Loucy (cell line): ENCODE measurements around the gene DUSP3.

Experiments used
- H2AFZ ChIP-seq: fragments of 200-600 bp; sonication (generic); 2 replicates; pipeline ENCODE4 v1.6.0; 2016; ENCODE audit warnings: antibody characterized with exemption, mild to moderate bottlenecking, low read length, moderate library complexity
- H3F3A ChIP-seq: fragments of 200-600 bp; 2 replicates; pipeline ENCODE4 v1.6.0; 2016; ENCODE audit warnings: antibody characterized with exemption, low read depth, mild to moderate bottlenecking
- H3K27me3 ChIP-seq: fragments of 200-600 bp; sonication (generic); 2 replicates; pipeline ENCODE4 v1.6.1; 2014; ENCODE audit warnings: low read length, mild to moderate bottlenecking; ENCODE audit not compliant: insufficient read depth, poor library complexity, severe bottlenecking
- H3K36me3 ChIP-seq: fragments of 200-600 bp; sonication (generic); 2 replicates; pipeline ENCODE4 v1.6.1; 2016; ENCODE audit warnings: low read length; ENCODE audit not compliant: insufficient read depth
- H3K4me1 ChIP-seq: fragments of 200-600 bp; sonication (generic); 2 replicates; pipeline ENCODE4 v1.5.1; 2014; ENCODE audit warnings: low read length, mild to moderate bottlenecking; ENCODE audit not compliant: insufficient read depth, poor library complexity, severe bottlenecking
- H3K4me2 ChIP-seq: fragments of 200-600 bp; sonication (generic); 2 replicates; pipeline ENCODE4 v1.6.0; 2014; ENCODE audit warnings: antibody characterized with exemption, low read length, low read depth, mild to moderate bottlenecking; ENCODE audit not compliant: poor library complexity, severe bottlenecking
- H3K4me3 ChIP-seq: fragments of 200-600 bp; sonication (generic); 2 replicates; pipeline ENCODE4 v1.5.1; 2014; ENCODE audit warnings: low read length, mild to moderate bottlenecking, mixed read lengths; ENCODE audit not compliant: poor library complexity, severe bottlenecking
- H3K79me2 ChIP-seq: fragments of 200-600 bp; sonication (generic); 2 replicates; pipeline ENCODE4 v1.6.1; 2014; ENCODE audit warnings: low read length; ENCODE audit not compliant: insufficient read depth
- H3K9ac ChIP-seq: fragments of 200-600 bp; sonication (generic); 2 replicates; pipeline ENCODE4 v1.6.0; 2014; ENCODE audit warnings: mild to moderate bottlenecking, low read depth, low read length, moderate library complexity; ENCODE audit not compliant: poor library complexity, severe bottlenecking
- H3K9me2 ChIP-seq: fragments of 200-600 bp; sonication (generic); replicated peaks from 2 replicates; pipeline ENCODE4 v1.6.1; 2016; ENCODE audit warnings: low read depth, low read length, mixed read lengths
- H3K9me3 ChIP-seq: fragments of 200-600 bp; sonication (generic); 2 replicates; pipeline ENCODE4 v1.6.1; 2014; ENCODE audit warnings: mild to moderate bottlenecking, antibody characterized with exemption, low read length, low read depth; ENCODE audit not compliant: insufficient read depth
- H4K20me1 ChIP-seq: fragments of 200-600 bp; sonication (generic); 2 replicates; pipeline ENCODE4 v1.6.0; 2014; ENCODE audit warnings: antibody characterized with exemption, low read length, mild to moderate bottlenecking; ENCODE audit not compliant: insufficient read depth, poor library complexity, severe bottlenecking
- EZH2phosphoT487 ChIP-seq: fragments of 200-600 bp; IDR thresholded peaks from 2 replicates; pipeline ENCODE4 v1.6.1; 2018; ENCODE audit warnings: antibody characterized with exemption, mild to moderate bottlenecking, moderate library complexity, borderline replicate concordance
- TF ChIP-seq, protein P1 (sequence below): fragments of 200-600 bp; sonication (generic); conservative IDR thresholded peaks from 2 replicates; pipeline ENCODE4 v1.5.1; 2014; ENCODE audit warnings: mild to moderate bottlenecking, antibody characterized with exemption, low read length

Gene DUSP3

DNA sequence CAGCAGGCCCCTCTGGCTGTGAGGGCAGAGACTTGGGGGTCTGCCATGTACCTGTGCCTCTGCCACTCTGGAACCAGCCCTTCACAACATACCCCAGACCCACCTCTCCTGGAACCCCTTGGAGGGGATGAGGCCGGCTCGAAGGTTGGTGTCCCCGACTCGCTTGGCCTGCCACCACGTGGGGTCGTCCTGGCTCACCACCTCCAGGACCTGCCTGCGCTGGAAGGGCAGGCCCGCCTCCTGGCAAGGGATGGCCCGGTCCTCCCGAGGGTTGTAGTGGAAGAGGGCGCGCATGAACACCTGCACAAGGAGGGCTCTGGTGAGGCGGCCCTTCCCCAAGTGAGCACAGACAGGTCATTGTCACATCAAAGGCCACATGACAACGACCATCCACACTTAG lies 42.0 kb upstream of the DUSP3 start:
- Histone ChIP-seq H3K4me2 (no peak overlapping the region), H3K79me2 (no peaks in the 10 kb centered on the region), H3F3A (no peaks in the 10 kb centered on the region), H3K36me3 (no peaks in the 10 kb centered on the region), H2AFZ (no peak overlapping the region), H3K4me3 (no peak overlapping the region), H3K9me3 (no peaks in the 10 kb centered on the region), H3K27me3 (no peaks in the 10 kb centered on the region), H3K9ac (no peak overlapping the region), H3K4me1 (no peaks in the 10 kb centered on the region), H4K20me1 (no peaks in the 10 kb centered on the region), H3K9me2 (no peaks in the 10 kb centered on the region)
- TF ChIP-seq, protein P1, sequence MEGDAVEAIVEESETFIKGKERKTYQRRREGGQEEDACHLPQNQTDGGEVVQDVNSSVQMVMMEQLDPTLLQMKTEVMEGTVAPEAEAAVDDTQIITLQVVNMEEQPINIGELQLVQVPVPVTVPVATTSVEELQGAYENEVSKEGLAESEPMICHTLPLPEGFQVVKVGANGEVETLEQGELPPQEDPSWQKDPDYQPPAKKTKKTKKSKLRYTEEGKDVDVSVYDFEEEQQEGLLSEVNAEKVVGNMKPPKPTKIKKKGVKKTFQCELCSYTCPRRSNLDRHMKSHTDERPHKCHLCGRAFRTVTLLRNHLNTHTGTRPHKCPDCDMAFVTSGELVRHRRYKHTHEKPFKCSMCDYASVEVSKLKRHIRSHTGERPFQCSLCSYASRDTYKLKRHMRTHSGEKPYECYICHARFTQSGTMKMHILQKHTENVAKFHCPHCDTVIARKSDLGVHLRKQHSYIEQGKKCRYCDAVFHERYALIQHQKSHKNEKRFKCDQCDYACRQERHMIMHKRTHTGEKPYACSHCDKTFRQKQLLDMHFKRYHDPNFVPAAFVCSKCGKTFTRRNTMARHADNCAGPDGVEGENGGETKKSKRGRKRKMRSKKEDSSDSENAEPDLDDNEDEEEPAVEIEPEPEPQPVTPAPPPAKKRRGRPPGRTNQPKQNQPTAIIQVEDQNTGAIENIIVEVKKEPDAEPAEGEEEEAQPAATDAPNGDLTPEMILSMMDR: no peak
- TF ChIP-seq EZH2phosphoT487: no peak

GRCh38 chr17:43818966-43819365 lies 40.2 kb upstream of the DUSP3 start:
- TF ChIP-seq EZH2phosphoT487: no peak
- TF ChIP-seq, protein P1: no peak
- Histone ChIP-seq H3K4me1 (no peaks in the 10 kb centered on the region), H3K4me2 (no peak overlapping the region), H3K36me3 (no peaks in the 10 kb centered on the region), H3K4me3 (no peak overlapping the region), H4K20me1 (no peaks in the 10 kb centered on the region), H3K27me3 (no peaks in the 10 kb centered on the region), H2AFZ (no peak overlapping the region), H3K79me2 (no peaks in the 10 kb centered on the region), H3K9me2 (no peaks in the 10 kb centered on the region), H3K9ac (no peak overlapping the region), H3F3A (no peaks in the 10 kb centered on the region), H3K9me3 (no peaks in the 10 kb centered on the region)

- TF ChIP-seq, protein P1: no peak
- no peak for TF ChIP-seq EZH2phosphoT487
- Histone ChIP-seq H3K36me3 (no peaks in the 10 kb centered on the region), H3K79me2 (no peaks in the 10 kb centered on the region), H3K9me3 (no peaks in the 10 kb centered on the region), H4K20me1 (no peaks in the 10 kb centered on the region), H3K27me3 (no peaks in the 10 kb centered on the region), H3K4me3 (no peak overlapping the region), H2AFZ (no peak overlapping the region), H3K9me2 (no peaks in the 10 kb centered on the region), H3K4me1 (no peaks in the 10 kb centered on the region), H3K4me2 (no peak overlapping the region), H3F3A (no peaks in the 10 kb centered on the region), H3K9ac (no peak overlapping the region)
These were observed 39.0 kb upstream of the DUSP3 start for GRCh38 chr17:43817826-43818225.
